Lung (tissue), 12 donors: ENCODE measurements around the gene OSBPL2. TPM values are rescaled to one million over a fixed set of nuclear protein-coding genes. Genes with fewer than 3 reads are reported as not detected.

Experiments
- ATAC-seq: fragments of 200-7000 bp; cut with Tn5 transposase; one replicate; pipeline ENCODE4 v1.9.1; 2020; ENCODE audit warnings: moderate number of reproducible peaks; ENCODE audit not compliant: insufficient read depth, low FRiP score
- DNase-seq, 3 donors: peaks; one replicate each; pipeline ENCODE4 v3.0.0-alpha.2; 2013 to 2017
- H3K27ac ChIP-seq, 2 donors: one replicate each; pipeline ENCODE4 v1.5.1; 2013; ENCODE audit warnings: mild to moderate bottlenecking in 2 of 2, moderate library complexity in 2 of 2, control low read depth in 1 of 2, inconsistent platforms in 1 of 2, low read depth in 1 of 2, low read length in 1 of 2
- H3K27me3 ChIP-seq, 3 donors: one replicate each; pipeline ENCODE4 v1.5.1; 2013; ENCODE audit warnings: low read length in 2 of 3; ENCODE audit not compliant: control insufficient read depth in 3 of 3, insufficient read depth in 3 of 3
- H3K36me3 ChIP-seq, 4 donors: one replicate each; pipeline ENCODE4 v1.5.1; 2013; ENCODE audit warnings: low read length in 4 of 4, mild to moderate bottlenecking in 1 of 4, moderate library complexity in 1 of 4; ENCODE audit not compliant: control insufficient read depth in 4 of 4, insufficient read depth in 4 of 4
- H3K4me1 ChIP-seq, 5 donors: one replicate each; pipeline ENCODE4 v1.5.1; 2013; ENCODE audit warnings: low read length in 5 of 5, mild to moderate bottlenecking in 2 of 5, moderate library complexity in 1 of 5; ENCODE audit not compliant: control insufficient read depth in 5 of 5, insufficient read depth in 5 of 5
- H3K4me3 ChIP-seq: one replicate; pipeline ENCODE4 v1.5.1; 2013; ENCODE audit warnings: mild to moderate bottlenecking, control low read depth, moderate library complexity
- H3K9ac ChIP-seq, 2 donors: one replicate each; pipeline ENCODE4 v1.5.1; 2013; ENCODE audit warnings: low read length in 2 of 2, control low read depth in 1 of 2; ENCODE audit not compliant: insufficient read depth in 1 of 2
- H3K9me3 ChIP-seq, 4 donors: one replicate each; pipeline ENCODE4 v1.5.1; 2013; ENCODE audit warnings: low read length in 3 of 4, mild to moderate bottlenecking in 1 of 4, moderate library complexity in 1 of 4; ENCODE audit not compliant: control insufficient read depth in 4 of 4, insufficient read depth in 3 of 4
- CTCF ChIP-seq: IDR thresholded peaks from 2 replicates; pipeline ENCODE4 v1.5.1; 2012; ENCODE audit warnings: mild to moderate bottlenecking; ENCODE audit errors: control extremely low read depth, extremely low read depth
- WGBS, 2 donors: extraction: QIAGEN DNeasy Blood & Tissue Kit; methylation state at CpG; one replicate each; pipeline ENCODE4 v1.1.7; 2013; 5-methylcytosine and 5-hydroxymethylcytosine counted together
- polyA plus RNA-seq, 2 donors: library from polyadenylated mRNA; stranded (reverse); fragments of 200-250 nt; gene quantifications; one replicate each; pipeline ENCODE4 v1.2.1, GENCODE V29; 2013
- total RNA-seq, 2 donors: library from RNA; depleted of rRNA in 1 of 2; stranded (reverse); fragments of >200 nt in 1 of 2; gene quantifications; one replicate each; pipeline ENCODE4 v1.2.1, GENCODE V29; 2014 to 2021
- donor health status: control.
- donor health status: control.
- donor health status: Bipolar disorder and iron deficiency.
- donor health status: healthy.
- donor health status: DM: yes; HTN: yes; CAD: no.

OSBPL2 gene
- total and polyA plus RNA-seq, 4 donors, result 13.2 to 48.0 (median 27.7) TPM

GRCh38 chr20:62313460-62314338, 75.4 kb downstream of the OSBPL2 start:
- no peaks in the 10 kb centered on the region for H3K27me3 ChIP-seq
- no peak overlapping the region for H3K4me3 ChIP-seq
- WGBS, 2 donors, result 93 to 95% methylated on average over 54 to 55 of the region's 55 CpGs
- H3K9me3 ChIP-seq, result peaks cover 0 to 3% (median 0%) of the 10 kb centered on the region in 4 donors
- no peak for ATAC-seq
- peaks cover 0 to 86% (median 13%) of the 10 kb centered on the region in 4 donors for H3K36me3 ChIP-seq
- H3K27ac ChIP-seq, result no peak overlapping the region
- no peak for TF ChIP-seq CTCF
- no peak for DNase-seq
- no peak overlapping the region for H3K9ac ChIP-seq
- no peaks in the 10 kb centered on the region for H3K4me1 ChIP-seq

- Histone ChIP-seq H3K27me3 (no peaks in the 10 kb centered on the region), H3K27ac (no peak overlapping the region), H3K9ac (no peak overlapping the region), H3K4me1 (no peaks in the 10 kb centered on the region), H3K9me3 (peaks cover 0 to 3% (median 0%) of the 10 kb centered on the region in 4 donors), H3K4me3 (no peak overlapping the region), H3K36me3 (peaks cover 0 to 88% (median 15%) of the 10 kb centered on the region in 4 donors)
- WGBS, 2 donors, result 95 to 96% methylated on average over 12 of the region's 12 CpGs
- DNase-seq (no peak), ATAC-seq (no peak)
- no peak for TF ChIP-seq CTCF
Measured at GRCh38 chr20:62314339-62314638, 76.0 kb downstream of the OSBPL2 start.

- no peak for ATAC-seq
- peaks cover 0 to 88% (median 15%) of the 10 kb centered on the region in 4 donors for H3K36me3 ChIP-seq
Measured at GRCh38 chr20:62314711-62315302, 76.5 kb downstream of the OSBPL2 start.

More at GRCh38 chr20:62314711-62315302, 76.5 kb downstream of the OSBPL2 start:
- Histone ChIP-seq H3K27ac (no peak overlapping the region), H3K4me3 (no peak overlapping the region), H3K9me3 (peaks cover 0 to 3% (median 0%) of the 10 kb centered on the region in 4 donors), H3K27me3 (no peaks in the 10 kb centered on the region), H3K9ac (no peak overlapping the region), H3K4me1 (no peaks in the 10 kb centered on the region)
- no peak for DNase-seq
- WGBS, 2 donors, result 92 to 93% methylated on average over 22 to 25 of the region's 25 CpGs
- TF ChIP-seq CTCF, result no peak
